Measurements from ENCODE around the gene MLLT3. TPM values are rescaled to one million over a fixed set of nuclear protein-coding genes. Genes with fewer than 3 reads are reported as not detected.

MLLT3 gene
- total RNA-seq, 1 experiment from 2014 or later, result 24.4 TPM

DNA sequence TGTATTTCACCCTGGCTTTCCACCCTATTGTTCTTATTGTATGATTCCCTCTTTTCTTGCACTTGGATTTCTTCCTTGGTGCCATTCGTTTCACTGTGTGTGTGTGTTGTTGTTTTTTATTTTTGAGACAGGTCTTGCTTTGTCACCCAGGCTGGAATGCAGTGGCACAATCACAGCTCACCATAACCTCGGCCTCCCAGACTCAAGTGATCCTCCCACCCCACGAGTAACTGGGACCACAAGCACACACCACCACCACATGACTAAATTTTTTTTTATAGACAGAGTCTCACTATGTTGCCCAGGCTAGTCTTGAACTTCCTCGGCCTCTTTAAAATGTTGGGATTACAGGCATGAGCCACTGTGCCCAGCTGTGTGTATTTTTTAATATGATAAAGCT lies 72.0 kb downstream of the MLLT3 start:
- CTCF ChIA-PET, result no interaction called here
- peak overlapping the region; percentile 77 for H3K27ac Mint-ChIP-seq (ENCODE audit: unreplicated experiment)

GRCh38 chr9:20549053-20549452 lies 73.2 kb downstream of the MLLT3 start:
- H3K27me3 ChIP-seq (replicated peaks; ENCODE audit: control insufficient read depth, insufficient read depth, low read length), result no peaks in the 10 kb centered on the region
- peaks cover 36% of the 10 kb centered on the region for H3K4me1 ChIP-seq
- Mint-ChIP-seq H3K9me3 (ENCODE audit: unreplicated experiment) (no peaks in the 10 kb centered on the region), H3K27ac (ENCODE audit: unreplicated experiment) (no peak overlapping the region), H3K4me3 (ENCODE audit: unreplicated experiment) (no peak overlapping the region), H3K27me3 (ENCODE audit: insufficient read depth, unreplicated experiment) (no peaks in the 10 kb centered on the region), H3K4me1 (ENCODE audit: low read depth, unreplicated experiment) (peaks cover 30% of the 10 kb centered on the region), H3K36me3 (ENCODE audit: insufficient read depth, unreplicated experiment) (no peaks in the 10 kb centered on the region)
- no peaks in the 10 kb centered on the region for H3K36me3 ChIP-seq (ENCODE audit: control insufficient read depth, insufficient read depth, low read length)
- BruUV-seq (replicated peaks), result no TSS peak
- no peak overlapping the region for H3K4me3 ChIP-seq (ENCODE audit: low read depth, low read length)
- H3K9me3 ChIP-seq, result no peaks in the 10 kb centered on the region
- no peak for TF ChIP-seq CTCF (IDR thresholded peaks at IDR 0.05; ENCODE audit: insufficient read depth in 1 of 2, low read depth in 1 of 2, low read length in 1 of 2, severe bottlenecking in 1 of 2, unreplicated experiment in 1 of 2)
- intact Hi-C loops (cut with micrococcal nuclease; ENCODE audit: unreplicated experiment), result no loop called here
- no peak for DNase-seq
- POLR2A ChIA-PET, result no interaction called here
- CTCF ChIA-PET, result no interaction called here

More for the DNA sequence above, 72.0 kb downstream of the MLLT3 start:
- intact Hi-C loops (cut with micrococcal nuclease; ENCODE audit: unreplicated experiment), result loop anchor here (2.0 kb wide), 1 partner anchor 390 kb away; no protein-coding TSS in a partner anchor
- no peaks in the 10 kb centered on the region for H3K9me3 Mint-ChIP-seq (ENCODE audit: unreplicated experiment)
- no peaks in the 10 kb centered on the region for H3K36me3 ChIP-seq (ENCODE audit: control insufficient read depth, insufficient read depth, low read length)
- BruUV-seq (replicated peaks), result no TSS peak
- H3K36me3 Mint-ChIP-seq (ENCODE audit: insufficient read depth, unreplicated experiment), result no peaks in the 10 kb centered on the region
- POLR2A ChIA-PET, result interaction anchor here (1.5 kb wide), 1 partner anchor 72 kb away, joined by 3 read pairs; the partner anchor contains the start of gene MLLT3
- H3K27me3 Mint-ChIP-seq (ENCODE audit: insufficient read depth, unreplicated experiment), result no peaks in the 10 kb centered on the region
- H3K4me3 ChIP-seq (ENCODE audit: low read depth, low read length), result no peak overlapping the region
- H3K4me1 ChIP-seq, result peaks cover 36% of the 10 kb centered on the region
- no peaks in the 10 kb centered on the region for H3K27me3 ChIP-seq (replicated peaks; ENCODE audit: control insufficient read depth, insufficient read depth, low read length)
- DNase-seq, result no peak
- TF ChIP-seq CTCF (IDR thresholded peaks at IDR 0.05; ENCODE audit: insufficient read depth in 1 of 2, low read depth in 1 of 2, low read length in 1 of 2, severe bottlenecking in 1 of 2, unreplicated experiment in 1 of 2), result no peak
- no peaks in the 10 kb centered on the region for H3K9me3 ChIP-seq
- no peak overlapping the region for H3K4me3 Mint-ChIP-seq (ENCODE audit: unreplicated experiment)
- peaks cover 36% of the 10 kb centered on the region for H3K4me1 Mint-ChIP-seq (ENCODE audit: low read depth, unreplicated experiment)

DNA sequence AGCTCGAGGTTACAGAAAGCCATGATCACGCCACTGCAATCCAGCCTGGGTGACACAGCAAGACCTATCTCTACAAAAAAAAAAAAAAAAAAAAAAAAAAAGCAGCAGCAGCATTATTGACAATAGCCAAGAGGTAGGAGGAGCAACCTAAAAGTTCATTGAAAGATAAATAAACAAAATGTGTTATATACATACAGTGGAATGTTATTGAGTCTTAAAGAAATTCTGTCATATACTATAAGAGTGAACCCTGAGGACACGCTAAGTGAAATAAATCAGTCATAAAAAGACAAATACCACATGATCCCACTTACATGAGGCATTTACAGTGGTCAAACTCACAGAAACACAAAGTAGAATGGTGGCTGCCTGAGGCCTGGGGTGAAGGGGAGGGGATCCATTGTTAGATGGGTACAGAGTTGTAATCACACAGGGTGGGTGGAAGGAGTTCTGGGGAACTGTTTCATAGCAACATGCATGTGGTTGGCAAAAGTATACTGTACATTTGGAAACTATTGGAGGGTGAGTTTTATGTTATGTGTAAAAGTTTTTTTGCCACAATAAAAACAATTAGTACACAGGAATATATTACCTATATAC lies 77.2 kb downstream of the MLLT3 start:
- H3K36me3 ChIP-seq (ENCODE audit: control insufficient read depth, insufficient read depth, low read length), result no peaks in the 10 kb centered on the region
- no peak overlapping the region for H3K4me3 ChIP-seq (ENCODE audit: low read depth, low read length)
- no peak for TF ChIP-seq CTCF (IDR thresholded peaks at IDR 0.05; ENCODE audit: insufficient read depth in 1 of 2, low read depth in 1 of 2, low read length in 1 of 2, severe bottlenecking in 1 of 2, unreplicated experiment in 1 of 2)
- no TSS peak for BruUV-seq (replicated peaks)
- H3K9me3 ChIP-seq, result peaks cover 6% of the 10 kb centered on the region
- Mint-ChIP-seq H3K4me1 (ENCODE audit: low read depth, unreplicated experiment) (peaks cover 2% of the 10 kb centered on the region), H3K4me3 (ENCODE audit: unreplicated experiment) (no peak overlapping the region), H3K27me3 (ENCODE audit: insufficient read depth, unreplicated experiment) (no peaks in the 10 kb centered on the region), H3K27ac (ENCODE audit: unreplicated experiment) (no peak overlapping the region), H3K9me3 (ENCODE audit: unreplicated experiment) (peaks cover 20% of the 10 kb centered on the region), H3K36me3 (ENCODE audit: insufficient read depth, unreplicated experiment) (peaks cover 14% of the 10 kb centered on the region)
- no peaks in the 10 kb centered on the region for H3K27me3 ChIP-seq (replicated peaks; ENCODE audit: control insufficient read depth, insufficient read depth, low read length)
- DNase-seq, result no peak
- ChIA-PET POLR2A (interaction anchor here (0.6 kb wide), 1 partner anchor 387 kb away, joined by 3 read pairs; no protein-coding TSS in a partner anchor), CTCF (no interaction called here)
- peaks cover 3% of the 10 kb centered on the region for H3K4me1 ChIP-seq
- intact Hi-C loops (cut with micrococcal nuclease; ENCODE audit: unreplicated experiment), result no loop called here

Data from Caco-2 (cell line).